HepG2 (cell line): ENCODE measurements around the gene ALKBH4. TPM values are rescaled to one million over a fixed set of nuclear protein-coding genes. Genes with fewer than 3 reads are reported as not detected.

Experiments
- AGO2 ChIP-seq: fragments of 200-400 bp; formaldehyde crosslinking; optimal IDR thresholded peaks from 2 replicates; pipeline ENCODE3; 2017; ENCODE audit warnings: mild to moderate bottlenecking, low read depth, low read length, moderate library complexity
- ARID4A ChIP-seq: sonication (generic); formaldehyde crosslinking; IDR thresholded peaks from 2 replicates; pipeline ENCODE4 v1.5.0; 2020; ENCODE audit warnings: mild to moderate bottlenecking, missing genetic modification reagents, borderline replicate concordance
- ATM ChIP-seq: fragments of 450-650 bp; IDR thresholded peaks from 2 replicates; pipeline ENCODE4 v1.7.1; 2017; ENCODE audit warnings: mild to moderate bottlenecking, borderline replicate concordance
- BRCA1 ChIP-seq: sonication (generic); formaldehyde crosslinking; IDR thresholded peaks from 2 replicates; pipeline ENCODE4 v1.4.0; 2020; ENCODE audit warnings: missing genetic modification reagents
- CBX2 ChIP-seq, 2 experiments: fragments of 200-600 bp in 1 of 2; sonication (generic); formaldehyde crosslinking in 1 of 2; IDR thresholded peaks; 2 replicates each; pipeline versions ENCODE4 v1.7.0 to v1.8.1; 2018 to 2022; ENCODE audit warnings: low read depth in 2 of 2, low read length in 1 of 2, mild to moderate bottlenecking in 1 of 2, missing genetic modification reagents in 1 of 2
- ELF4 ChIP-seq: sonication (generic); formaldehyde crosslinking; IDR thresholded peaks from 2 replicates; pipeline ENCODE4 v1.5.0; 2020; ENCODE audit warnings: missing genetic modification reagents, mild to moderate bottlenecking, moderate library complexity, borderline replicate concordance
- FOXO1 ChIP-seq: sonication (generic); formaldehyde crosslinking; IDR thresholded peaks from 2 replicates; pipeline ENCODE4 v1.4.0; 2020; ENCODE audit warnings: missing genetic modification reagents
- GPBP1L1 ChIP-seq: sonication (generic); formaldehyde crosslinking; IDR thresholded peaks from 2 replicates; pipeline ENCODE4 v1.5.0; 2020; ENCODE audit warnings: mild to moderate bottlenecking, missing genetic modification reagents
- MAF1 ChIP-seq: sonication (generic); formaldehyde crosslinking; IDR thresholded peaks from 2 replicates; pipeline ENCODE4 v1.5.0; 2020; ENCODE audit warnings: missing genetic modification reagents, borderline replicate concordance
- MTF2 ChIP-seq: sonication (generic); formaldehyde crosslinking; IDR thresholded peaks from 2 replicates; pipeline ENCODE4 v1.5.0; 2020; ENCODE audit warnings: missing genetic modification reagents, borderline replicate concordance
- NFYC ChIP-seq: IDR thresholded peaks from 2 replicates; pipeline ENCODE4 v1.6.1; 2016; ENCODE audit warnings: missing genetic modification reagents, missing compliant biosample characterization
- PLSCR1 ChIP-seq: sonication (generic); formaldehyde crosslinking; IDR thresholded peaks from 2 replicates; pipeline ENCODE4 v1.5.0; 2020; ENCODE audit warnings: missing genetic modification reagents, mild to moderate bottlenecking, borderline replicate concordance
- POGK ChIP-seq: sonication (generic); formaldehyde crosslinking; conservative IDR thresholded peaks from 2 replicates; pipeline ENCODE4 v1.8.0; 2022; ENCODE audit warnings: mild to moderate bottlenecking, moderate library complexity, missing genetic modification reagents
- SAP130 ChIP-seq: IDR thresholded peaks from 2 replicates; pipeline ENCODE4 v1.6.1; 2016; ENCODE audit warnings: low read depth
- ZBTB20 ChIP-seq: sonication (generic); formaldehyde crosslinking; IDR thresholded peaks from 2 replicates; pipeline ENCODE4 v1.8.1; 2023; ENCODE audit warnings: missing genetic modification reagents, low read depth, mild to moderate bottlenecking, borderline replicate concordance
- ZNF235 ChIP-seq: sonication (generic); formaldehyde crosslinking; IDR thresholded peaks from 2 replicates; pipeline ENCODE4 v1.8.1; 2023; ENCODE audit warnings: mild to moderate bottlenecking, missing genetic modification reagents, borderline replicate concordance
- ZNF513 ChIP-seq: sonication (generic); formaldehyde crosslinking; conservative IDR thresholded peaks from 2 replicates; pipeline ENCODE4 v1.5.0; 2020; ENCODE audit warnings: missing genetic modification reagents
- ZNF672 ChIP-seq: sonication (generic); formaldehyde crosslinking; IDR thresholded peaks from 2 replicates; pipeline ENCODE4 v1.8.1; 2022; ENCODE audit warnings: missing genetic modification reagents
- ZNF674 ChIP-seq: sonication (generic); formaldehyde crosslinking; IDR thresholded peaks from 2 replicates; pipeline ENCODE4 v1.5.0; 2020; ENCODE audit warnings: low read depth, mild to moderate bottlenecking, missing genetic modification reagents
- polyA plus RNA-seq, 8 experiments: library from polyadenylated mRNA; depleted of rRNA in 3 of 8; stranded (reverse) in 7 of 8; unstranded in 1 of 8; fragments of >200 nt; fragmentation: Illumina TruSeq in 4 of 8; extraction: Trizol in 4 of 8; gene quantifications; 2 replicates each; pipeline versions ENCODE4 v1.2.1 to v1.2.3, GENCODE V29; 2011 to 2016; ENCODE audit warnings: low read depth in 4 of 8, missing spikeins in 1 of 8, mixed read lengths in 1 of 8; ENCODE audit not compliant: insufficient read depth in 1 of 8
- total RNA-seq, 5 experiments: library from RNA; depleted of rRNA; stranded (reverse); fragments of >200 nt; fragmentation: Illumina TruSeq; extraction: Trizol; gene quantifications; 2 replicates each; pipeline ENCODE4 v1.2.3, GENCODE V29; 2016; ENCODE audit warnings: low read depth in 1 of 5

The ALKBH4 gene
- total and polyA plus RNA-seq, 2 of the 13 experiments (the other 11 are each of a cell fraction or from before 2014, with no cell fraction given): 2.6 to 8.8 TPM

- TF ChIP-seq ZNF513 (CRISPR knock-in tag) (no peak), ZNF674 (CRISPR knock-in tag) (no peak), ELF4 (0 out of 2 replicates have a peak, but pooled peaks have one; percentile 47), ZBTB20 (CRISPR knock-in tag) (no peak), POGK (peak; percentile 79; the same call in 1 of the 2 replicates), GPBP1L1 (no peak), AGO2 (peak; percentile 53), BRCA1 (CRISPR knock-in tag) (no peak), CBX2 (IDR thresholded peaks at IDR 0.05; ENCODE audit: low read depth, low read length) (no peak), CBX2 (CRISPR knock-in tag; IDR thresholded peaks at IDR 0.05; ENCODE audit: low read depth) (no peak), FOXO1 (CRISPR knock-in tag) (no peak), ATM (no peak), NFYC (CRISPR knock-in tag) (no peak), ARID4A (CRISPR knock-in tag) (peak; percentile 99), MTF2 (CRISPR knock-in tag) (peak; percentile 67; the same call in 1 of the 2 replicates), ZNF235 (CRISPR knock-in tag) (no peak), MAF1 (CRISPR knock-in tag) (no peak), ZNF672 (no peak), SAP130 (CRISPR knock-in tag) (peak; percentile 96), PLSCR1 (CRISPR knock-in tag) (no peak)
Measured at GRCh38 chr7:102464577-102465280, at the start of gene ALKBH4, which contains the start of gene LRWD1 (continued).
